Sigmoid colon (tissue), 4 donors: ENCODE results near the gene LMF1.

Experiments used
- POLR2AphosphoS5 ChIP-seq, 4 donors: sonication (generic); formaldehyde crosslinking; IDR thresholded peaks; one replicate each; pipeline ENCODE4 v1.6.1; 2017; ENCODE audit warnings: antibody characterized with exemption in 4 of 4
- TF ChIP-seq, protein P1 (sequence below), 4 experiments: fragments of 450-650 bp in 3 of 4; fragments of 200-600 bp in 1 of 4; IDR thresholded peaks; one replicate each; pipeline ENCODE4 v1.5.1; 2016 to 2019; ENCODE audit warnings: antibody characterized with exemption in 4 of 4, mild to moderate bottlenecking in 3 of 4, moderate library complexity in 2 of 4

DNA sequence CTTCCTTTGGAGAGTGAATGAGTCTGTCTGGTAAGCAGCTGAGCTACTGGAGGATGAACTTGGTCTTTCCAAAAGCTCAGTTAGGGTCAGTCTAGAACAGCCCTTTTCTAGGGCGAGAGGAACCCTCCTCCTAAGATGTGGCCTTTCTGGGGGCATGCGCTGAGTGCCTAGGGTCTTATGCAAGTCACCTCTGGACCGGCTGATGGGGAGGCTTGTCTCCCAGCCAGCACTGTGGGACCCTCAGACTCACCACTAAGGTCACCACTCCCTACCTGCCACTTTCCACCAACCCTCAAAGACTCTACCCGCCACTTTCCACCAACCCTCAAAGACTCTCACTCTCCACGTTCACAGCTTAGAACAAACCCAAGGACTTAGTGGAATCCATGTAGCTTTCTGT is 26.8 kb downstream of the LMF1 start:
- TF ChIP-seq, protein P1, sequence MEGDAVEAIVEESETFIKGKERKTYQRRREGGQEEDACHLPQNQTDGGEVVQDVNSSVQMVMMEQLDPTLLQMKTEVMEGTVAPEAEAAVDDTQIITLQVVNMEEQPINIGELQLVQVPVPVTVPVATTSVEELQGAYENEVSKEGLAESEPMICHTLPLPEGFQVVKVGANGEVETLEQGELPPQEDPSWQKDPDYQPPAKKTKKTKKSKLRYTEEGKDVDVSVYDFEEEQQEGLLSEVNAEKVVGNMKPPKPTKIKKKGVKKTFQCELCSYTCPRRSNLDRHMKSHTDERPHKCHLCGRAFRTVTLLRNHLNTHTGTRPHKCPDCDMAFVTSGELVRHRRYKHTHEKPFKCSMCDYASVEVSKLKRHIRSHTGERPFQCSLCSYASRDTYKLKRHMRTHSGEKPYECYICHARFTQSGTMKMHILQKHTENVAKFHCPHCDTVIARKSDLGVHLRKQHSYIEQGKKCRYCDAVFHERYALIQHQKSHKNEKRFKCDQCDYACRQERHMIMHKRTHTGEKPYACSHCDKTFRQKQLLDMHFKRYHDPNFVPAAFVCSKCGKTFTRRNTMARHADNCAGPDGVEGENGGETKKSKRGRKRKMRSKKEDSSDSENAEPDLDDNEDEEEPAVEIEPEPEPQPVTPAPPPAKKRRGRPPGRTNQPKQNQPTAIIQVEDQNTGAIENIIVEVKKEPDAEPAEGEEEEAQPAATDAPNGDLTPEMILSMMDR (IDR thresholded peaks at IDR 0.05), result no peak
- no peak for TF ChIP-seq POLR2AphosphoS5 (IDR thresholded peaks at IDR 0.05)
